Fibroblast of mammary gland (primary cell): Measurements from ENCODE around the gene CNPY1.

ENCODE experiments used
- DNase-seq: peaks from one replicate; pipeline ENCODE4 v3.0.0-alpha.2; 2010; ENCODE audit warnings: low read depth
- H3K4me3 ChIP-seq: 2 replicates; pipeline ENCODE4 v1.5.1; 2011; ENCODE audit warnings: low read depth, mild to moderate bottlenecking, low read length, moderate library complexity; ENCODE audit not compliant: control insufficient read depth
- CTCF ChIP-seq: conservative IDR thresholded peaks from 2 replicates; pipeline ENCODE4 v1.5.1; 2011; ENCODE audit warnings: low read depth, low read length, inconsistent platforms; ENCODE audit not compliant: control insufficient read depth, insufficient read depth

CNPY1 gene

GRCh38 chr7:155571581-155572345 lies 25.4 kb upstream of the CNPY1 start:
- TF ChIP-seq CTCF: no peak
- H3K4me3 ChIP-seq: no peak overlapping the region
- no peak for DNase-seq

- TF ChIP-seq CTCF: no peak
- no peak overlapping the region for H3K4me3 ChIP-seq
These were observed 24.6 kb upstream of the CNPY1 start for GRCh38 chr7:155570991-155571390.

DNA sequence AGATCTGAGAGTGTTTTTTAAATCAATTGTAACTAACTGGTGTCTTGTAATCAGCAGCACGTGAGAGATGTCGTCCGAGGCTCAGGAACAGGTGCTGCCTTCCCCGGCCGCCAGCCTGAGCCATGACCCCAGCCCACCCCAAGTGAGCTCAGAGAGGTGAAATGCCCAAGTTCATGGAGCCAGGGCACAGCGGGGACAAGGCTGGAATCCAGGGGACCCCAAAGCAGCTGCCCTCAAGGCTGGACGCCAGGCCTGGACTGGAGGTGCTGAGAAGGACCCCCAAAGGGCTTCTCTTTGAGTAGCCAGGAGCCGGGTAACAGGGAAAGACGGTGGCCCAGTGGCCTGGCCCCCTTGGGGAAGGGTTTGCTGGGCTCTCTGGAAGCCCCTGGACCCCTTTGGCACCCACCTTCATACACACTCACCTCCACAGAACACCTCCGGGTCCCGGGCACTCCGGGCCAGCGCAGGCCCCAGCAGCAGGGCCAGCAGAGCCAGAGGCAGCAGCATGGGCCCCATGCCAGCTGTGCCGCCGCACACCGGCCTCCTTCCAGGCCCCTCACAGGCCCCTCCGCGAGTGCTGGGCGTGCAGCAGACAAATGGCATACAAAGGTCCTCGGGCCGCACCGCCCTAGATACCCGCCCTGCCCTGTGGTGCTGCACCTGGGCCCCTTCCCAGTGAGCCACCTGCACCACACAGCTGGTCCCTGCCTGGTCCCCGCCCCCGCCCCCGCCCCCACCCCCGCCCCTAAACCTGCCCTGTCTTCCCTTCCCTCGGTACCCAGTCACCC lies 24.0 kb upstream of the CNPY1 start:
- no peak for DNase-seq
- TF ChIP-seq CTCF: no peak
- H3K4me3 ChIP-seq: no peak overlapping the region

More at GRCh38 chr7:155570991-155571390, 24.6 kb upstream of the CNPY1 start:
- DNase-seq: no peak

- no peak for TF ChIP-seq CTCF
- no peak overlapping the region for H3K4me3 ChIP-seq
- DNase-seq: no peak
These were observed 23.3 kb upstream of the CNPY1 start for GRCh38 chr7:155569681-155570080.

DNA sequence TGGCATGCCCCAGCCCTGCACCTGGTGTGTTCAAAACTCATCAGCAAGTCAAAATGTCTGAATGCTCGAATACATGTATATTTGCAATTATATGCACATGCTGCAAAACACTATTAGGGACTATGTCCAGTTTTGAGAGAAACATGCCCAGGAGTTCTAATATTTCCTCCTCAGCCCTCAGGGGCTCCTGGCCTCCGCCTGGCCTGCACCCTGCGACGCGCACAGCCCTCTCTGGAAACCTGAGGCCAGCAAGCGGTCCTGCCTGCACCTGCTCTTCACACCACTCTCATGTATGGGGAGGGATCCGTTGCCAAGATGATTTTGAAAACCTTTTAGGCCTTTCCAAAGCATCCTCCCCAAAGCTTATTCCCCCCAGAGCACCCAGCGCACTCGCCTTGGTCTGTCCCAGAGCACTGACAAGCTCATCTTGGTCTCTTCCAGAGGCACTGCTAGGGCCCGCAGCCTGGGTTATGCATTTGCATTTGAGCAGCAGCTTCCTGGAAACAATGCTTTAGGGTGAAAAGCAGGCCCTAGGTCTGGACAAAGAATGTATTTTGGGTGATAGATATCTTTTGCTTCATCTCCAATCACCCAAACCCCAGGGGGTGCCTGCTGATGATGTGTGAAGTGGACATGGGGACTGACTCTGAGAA lies 22.6 kb upstream of the CNPY1 start:
- no peak overlapping the region for H3K4me3 ChIP-seq
- DNase-seq: no peak
- no peak for TF ChIP-seq CTCF

DNA sequence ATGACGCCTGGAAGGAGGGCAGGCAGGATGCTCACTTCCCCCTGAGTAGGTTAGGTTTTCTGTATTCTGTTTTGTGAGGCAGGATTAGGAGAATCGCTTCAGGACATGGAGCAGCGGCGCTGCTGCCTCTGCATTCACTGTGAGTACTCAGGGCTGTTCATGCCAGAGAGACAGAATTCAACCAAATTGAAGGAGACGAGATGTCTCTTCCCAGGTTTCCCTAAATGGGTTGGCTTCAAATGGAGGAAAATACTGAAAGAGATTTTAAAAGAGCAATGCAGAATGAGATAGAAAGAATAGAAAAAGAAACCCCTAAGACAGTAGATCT lies 21.9 kb upstream of the CNPY1 start:
- no peak for TF ChIP-seq CTCF
- DNase-seq: no peak
- no peak overlapping the region for H3K4me3 ChIP-seq
